Body of pancreas (tissue), 4 donors: ENCODE data around the gene MARCHF11.

Source experiments
- CTCF ChIP-seq, 7 experiments: fragments of 450-650 bp in 4 of 7; fragments of 200-600 bp in 3 of 7; sonication (generic) in 3 of 7; IDR thresholded peaks; one replicate each; pipeline ENCODE4 v1.5.1; 2016 to 2019; ENCODE audit warnings: antibody characterized with exemption in 7 of 7
- POLR2A ChIP-seq, 3 donors: fragments of 450-650 bp; IDR thresholded peaks; one replicate each; pipeline ENCODE4 v1.6.1; 2016; ENCODE audit warnings: antibody characterized with exemption in 3 of 3, mild to moderate bottlenecking in 2 of 3

GRCh38 chr5:16082982-16083381 lies 96.6 kb downstream of the MARCHF11 start:
- TF ChIP-seq CTCF (IDR thresholded peaks at IDR 0.05), result no peak
- no peak for TF ChIP-seq POLR2A (IDR thresholded peaks at IDR 0.05)
